ENCODE data around the gene MAGI1. TPM values are rescaled to one million over a fixed set of nuclear protein-coding genes. Genes with fewer than 3 reads are reported as not detected.

The MAGI1 gene
- total RNA-seq, 1 donor from 2014 or later = 34.1 TPM

DNA sequence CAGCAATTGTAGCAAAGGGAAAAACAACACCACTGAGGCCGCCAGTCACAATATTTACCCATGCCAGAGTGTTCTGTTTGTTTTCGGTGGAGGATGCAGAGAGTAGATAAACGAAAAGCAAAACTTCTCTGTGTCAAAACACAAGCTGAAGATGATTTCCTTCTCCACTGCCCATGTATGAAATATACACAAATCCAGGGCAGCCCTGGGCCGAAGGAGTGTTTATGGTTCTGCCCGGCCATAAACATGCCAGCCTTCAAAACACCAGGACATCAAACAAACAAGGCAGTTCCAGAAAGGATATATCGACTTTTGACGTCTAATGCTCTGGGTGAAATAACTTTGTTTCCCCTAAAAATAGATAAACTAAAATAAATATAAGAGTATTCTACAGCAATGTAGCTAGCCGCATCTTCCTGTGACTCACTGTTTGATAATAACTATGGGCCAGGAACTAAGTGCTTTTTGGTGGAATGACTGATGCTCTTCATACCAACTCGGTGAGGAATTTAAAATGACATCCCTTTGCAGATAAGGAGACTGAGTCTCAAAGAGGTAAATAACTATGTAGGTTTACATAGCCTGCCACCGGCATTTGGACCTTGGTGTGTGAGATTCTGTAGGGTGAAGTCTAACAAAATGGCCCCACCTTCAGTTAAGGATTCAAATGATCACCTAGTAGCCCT, 82.8 kb downstream of the MAGI1 start:
- intact Hi-C loops (cut with DNase I) = no loop called here
- ATAC-seq (ENCODE audit: poor library complexity) (no peak), DNase-seq (no peak)

DNA sequence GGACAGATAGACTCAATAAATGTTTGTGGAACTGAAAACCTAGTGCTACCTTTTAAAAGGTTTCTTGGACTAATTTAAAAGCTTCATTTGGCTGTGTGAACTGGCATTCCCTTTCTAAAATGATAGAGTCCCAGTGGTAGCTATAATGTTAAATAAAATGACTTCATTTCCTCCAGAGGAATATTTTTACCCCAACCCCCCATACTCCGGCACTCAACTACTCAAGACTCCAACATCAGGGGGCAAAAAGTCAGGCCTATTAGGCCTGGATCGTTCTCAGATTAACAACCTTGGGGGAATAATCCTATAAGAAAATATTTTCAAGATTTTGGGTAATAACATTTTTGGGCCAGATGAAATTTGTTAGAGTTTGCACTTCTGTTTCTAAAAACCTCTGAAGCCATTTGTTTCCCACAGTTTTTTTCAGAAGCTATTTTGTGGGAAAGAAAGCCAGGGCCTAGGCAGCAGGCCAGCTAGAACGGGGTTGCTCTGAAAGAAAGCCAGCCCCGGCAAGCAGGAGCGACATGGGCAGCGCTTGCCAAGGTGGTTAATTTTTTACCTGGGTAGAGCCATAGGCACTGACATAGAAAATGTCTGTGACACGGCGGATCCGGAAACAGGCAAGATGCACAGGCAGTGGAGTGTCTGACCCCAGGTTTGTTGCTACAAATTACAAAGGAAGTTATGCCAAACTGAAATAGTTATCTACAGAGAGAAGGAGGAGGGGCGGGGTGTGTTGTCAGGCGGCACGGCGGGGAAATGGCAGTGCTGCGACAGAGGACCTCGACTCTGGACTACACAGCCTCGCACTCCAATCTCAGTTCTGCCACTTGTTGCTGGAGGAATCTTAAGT, 84.6 kb downstream of the MAGI1 start:
- DNase-seq (peak; percentile 49), ATAC-seq (ENCODE audit: poor library complexity) (peak; percentile 75)
- intact Hi-C loops (cut with DNase I) = loop anchor here (5.0 kb wide), 1 partner anchor 83 kb away; the partner anchor contains the start of gene MAGI1

DNA sequence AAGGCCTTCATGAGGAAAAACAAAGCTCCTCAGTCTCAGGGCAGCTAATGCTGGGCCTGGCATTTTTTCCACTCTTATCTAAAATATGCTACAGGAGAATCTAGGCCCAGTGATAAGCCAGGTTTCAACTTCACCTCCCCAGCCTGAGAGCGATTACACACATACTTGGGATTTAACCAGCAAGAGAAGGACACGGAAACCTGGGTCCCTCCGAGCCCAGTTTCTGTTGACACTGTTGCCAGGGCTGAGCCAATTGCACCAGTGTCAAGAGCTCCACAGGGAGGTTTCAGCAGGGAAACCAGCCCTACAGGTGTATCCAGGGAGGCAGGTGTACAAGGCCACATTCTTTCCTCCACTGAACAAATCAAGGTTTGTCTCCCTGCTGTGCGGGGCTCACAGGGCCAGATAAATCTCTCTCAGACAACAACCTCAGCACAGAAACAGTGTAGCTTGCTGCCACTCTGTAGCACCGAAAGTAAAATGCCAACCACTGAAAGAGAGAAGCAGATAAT, 85.4 kb downstream of the MAGI1 start:
- DNase-seq (no peak), ATAC-seq (ENCODE audit: poor library complexity) (peak; percentile 64)
- intact Hi-C loops (cut with DNase I) = loop anchor here (5.0 kb wide), 1 partner anchor 84 kb away; the partner anchor contains the start of gene MAGI1

DNA sequence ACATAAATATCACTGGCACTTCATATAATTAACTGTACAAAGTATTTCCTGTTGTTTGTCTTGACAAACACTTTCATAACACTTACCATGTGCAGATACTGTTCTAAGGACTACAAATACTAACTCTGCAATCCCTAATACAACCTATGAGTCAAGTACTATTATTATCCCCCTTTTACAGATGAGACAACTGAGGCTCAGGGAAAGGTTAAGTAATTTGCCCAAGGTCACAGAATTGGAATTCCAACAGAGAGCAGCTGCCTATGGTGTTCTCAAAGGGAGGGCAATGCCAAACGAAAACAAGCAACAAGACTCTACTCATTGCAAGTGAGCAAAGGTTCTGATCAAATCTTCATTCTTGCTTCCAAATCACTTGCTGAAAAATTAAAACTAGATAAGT, 85.9 kb downstream of the MAGI1 start:
- intact Hi-C loops (cut with DNase I) = loop anchor here (5.0 kb wide), 1 partner anchor 84 kb away; the partner anchor contains the start of gene MAGI1
- no peak for DNase-seq
- ATAC-seq (ENCODE audit: poor library complexity) = no peak

DNA sequence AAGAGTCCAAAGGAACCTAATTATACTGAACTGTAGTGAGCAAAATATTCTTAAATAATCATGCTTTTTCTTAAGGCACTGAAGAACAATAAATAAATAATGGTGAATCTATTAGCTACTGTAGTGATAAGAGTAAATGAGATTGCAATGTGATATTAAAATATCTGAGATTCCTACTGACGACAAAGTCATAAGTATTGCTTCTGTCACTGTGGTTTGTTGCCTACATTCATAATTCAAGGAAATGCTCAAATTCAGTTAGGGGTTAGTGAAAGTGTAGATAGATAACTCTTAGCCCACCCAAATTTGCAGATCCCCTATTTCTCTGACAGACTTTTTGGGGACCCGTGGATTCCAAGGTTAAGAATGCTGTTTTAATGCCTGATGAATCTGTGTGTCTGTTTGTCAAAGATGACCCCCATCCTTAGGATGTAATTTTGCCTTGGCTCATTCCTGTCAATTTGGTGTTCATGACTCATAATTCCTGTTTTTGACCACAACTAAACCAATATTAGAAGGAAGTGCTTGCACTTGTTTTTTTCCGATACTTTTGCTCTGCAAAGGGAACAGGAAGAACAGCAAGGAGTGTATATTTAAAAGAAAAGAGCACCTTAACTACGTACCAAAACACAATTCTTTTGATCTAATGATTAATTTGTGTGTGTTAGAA, 86.7 kb downstream of the MAGI1 start:
- intact Hi-C loops (cut with DNase I) = loop anchor here (5.0 kb wide), 1 partner anchor 85 kb away; the partner anchor contains the start of gene MAGI1
- no peak for ATAC-seq (ENCODE audit: poor library complexity)
- no peak for DNase-seq

DNA sequence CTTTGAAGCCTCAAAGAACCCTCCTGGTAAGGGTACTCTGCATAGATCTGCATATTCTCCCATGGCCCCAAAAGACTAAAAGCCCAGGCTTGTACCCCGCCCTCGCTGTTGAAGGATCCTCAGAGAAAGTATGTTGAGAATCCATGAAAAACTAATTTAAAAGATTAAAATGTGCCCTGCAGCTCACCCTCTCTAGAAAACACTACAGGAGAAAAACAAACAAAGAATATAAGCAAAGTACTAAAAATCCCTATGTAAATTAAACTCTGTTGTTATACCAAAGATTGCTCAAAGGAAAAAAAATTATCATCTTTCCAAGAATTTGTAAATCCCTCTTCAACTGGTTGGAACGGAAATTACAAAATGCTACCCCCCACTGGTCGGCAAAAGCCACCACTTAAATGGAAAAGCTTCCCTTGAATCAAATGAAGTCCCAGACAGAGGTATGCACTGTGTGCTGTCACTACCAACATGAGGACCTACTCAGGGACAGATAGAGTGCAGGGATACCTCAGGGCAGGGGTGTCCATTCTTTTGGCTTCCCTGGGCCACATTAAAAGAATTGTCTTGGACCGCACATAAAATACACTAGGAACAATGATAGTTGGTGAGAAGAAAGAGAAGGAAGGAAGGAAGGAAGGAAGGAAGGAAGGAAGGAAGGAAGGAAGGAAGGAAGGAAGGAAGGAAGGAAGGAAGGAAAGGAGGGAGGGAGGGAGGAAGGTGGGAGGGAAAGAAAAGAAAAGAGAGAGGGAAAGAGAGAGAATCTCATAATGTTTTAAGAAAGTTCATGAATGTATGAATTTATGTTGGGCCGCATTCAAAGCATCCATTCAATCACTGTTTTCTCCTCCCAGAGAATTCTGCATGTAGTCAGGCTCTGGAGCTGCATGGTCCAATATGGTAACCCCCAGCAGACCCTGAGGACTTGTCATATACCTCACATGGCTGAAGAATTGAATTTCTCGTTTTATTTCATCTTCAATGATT, 88.1 kb downstream of the MAGI1 start:
- intact Hi-C loops (cut with DNase I) = loop anchor here (5.0 kb wide), 1 partner anchor 87 kb away; the partner anchor contains the start of gene MAGI1
- ATAC-seq (ENCODE audit: poor library complexity) = no peak
- DNase-seq = no peak

DNA sequence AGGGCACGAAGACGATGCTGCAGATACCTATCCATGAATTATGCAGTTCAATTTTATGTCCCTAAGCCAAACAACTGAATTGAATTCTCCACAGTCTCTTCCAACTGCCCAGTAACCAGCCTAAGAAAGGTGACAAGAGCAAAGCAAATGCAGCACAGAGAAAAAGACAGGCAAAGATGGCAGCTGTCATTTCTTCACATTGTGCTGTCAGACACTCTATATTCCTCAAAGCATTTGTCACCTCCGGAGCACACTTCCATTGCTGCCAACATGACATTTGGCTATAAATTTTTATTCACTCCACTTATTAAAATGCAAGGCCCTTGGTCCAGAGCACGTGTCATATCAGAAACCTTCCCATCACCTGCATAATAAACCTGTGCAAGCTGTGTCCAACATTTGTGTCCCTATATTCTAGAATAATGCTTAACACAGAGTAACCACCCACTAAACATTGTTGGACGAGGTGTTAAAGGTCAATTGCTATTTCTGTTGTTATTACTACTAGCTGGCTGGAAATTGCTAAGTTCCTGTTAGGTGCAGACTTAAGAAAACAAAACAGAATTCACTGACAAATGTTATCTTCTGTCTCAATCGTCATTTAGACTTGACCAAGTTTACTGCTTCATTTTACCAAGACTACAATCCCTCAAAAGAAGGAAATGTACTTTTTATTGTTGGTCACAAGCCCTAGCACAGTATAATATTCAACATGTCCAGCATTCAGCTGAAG, 89.7 kb downstream of the MAGI1 start:
- intact Hi-C loops (cut with DNase I) = no loop called here
- ATAC-seq (ENCODE audit: poor library complexity) = peak; percentile 13
- no peak for DNase-seq

DNA sequence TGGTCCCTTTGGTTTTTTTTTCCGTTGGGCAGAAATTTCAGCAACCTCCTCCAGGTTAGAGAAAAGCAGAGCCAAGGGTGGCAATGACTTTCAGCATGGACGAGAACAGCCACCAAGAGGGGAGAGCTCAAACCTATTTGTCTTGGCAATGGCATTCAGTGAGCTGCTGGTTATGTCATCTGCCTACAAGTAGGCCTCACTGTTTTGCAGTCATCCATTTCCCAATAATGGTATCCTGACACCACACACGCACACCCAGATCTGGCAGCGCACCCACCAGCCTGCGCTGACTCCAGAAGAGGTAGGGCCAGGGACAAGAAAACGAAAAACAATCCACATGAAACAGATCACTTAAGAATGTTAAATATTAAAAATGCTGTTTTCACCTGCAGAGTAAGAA, 92.3 kb downstream of the MAGI1 start:
- intact Hi-C loops (cut with DNase I) = no loop called here
- ATAC-seq (ENCODE audit: poor library complexity) (peak; percentile 50), DNase-seq (peak; percentile 76)

DNA sequence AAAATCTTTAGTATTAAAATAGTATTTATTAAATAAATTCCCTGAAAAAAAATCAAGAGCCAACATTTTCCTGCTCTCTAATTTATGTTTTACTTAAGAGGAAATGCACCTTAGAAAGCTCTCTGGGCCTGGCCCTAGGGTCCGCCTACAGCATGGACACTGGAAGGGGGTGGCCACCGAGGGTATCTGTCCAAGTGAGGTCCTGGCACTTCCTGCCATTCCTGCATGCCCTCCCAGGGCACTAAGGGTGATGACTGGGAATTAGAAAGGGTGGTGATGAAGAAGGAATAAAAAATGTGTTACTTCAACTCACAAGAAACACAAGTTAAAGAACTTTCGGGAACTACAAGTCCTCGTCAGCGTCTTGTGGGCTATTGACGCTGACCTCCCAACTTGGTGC, 92.8 kb downstream of the MAGI1 start:
- intact Hi-C loops (cut with DNase I) = no loop called here
- ATAC-seq (ENCODE audit: poor library complexity) = no peak
- no peak for DNase-seq

DNA sequence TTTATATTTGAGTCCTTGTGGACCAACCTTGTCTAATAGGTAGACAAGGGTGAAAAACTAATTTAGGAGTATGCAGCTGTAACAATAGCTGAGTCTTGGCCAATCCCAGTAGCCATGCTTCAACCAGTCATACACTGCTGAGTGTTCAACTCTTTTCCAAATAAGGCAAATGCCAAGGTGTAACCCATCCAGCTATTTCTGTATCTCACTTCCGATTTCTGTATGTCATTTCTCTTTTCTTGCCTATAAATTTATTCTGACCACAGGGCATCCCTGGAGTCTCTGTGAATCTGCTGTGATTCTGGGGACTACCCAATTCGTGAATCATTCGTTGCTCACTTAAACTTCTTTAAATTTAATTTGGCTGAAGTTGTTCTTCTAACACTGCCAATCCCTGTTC, 93.2 kb downstream of the MAGI1 start:
- ATAC-seq (ENCODE audit: poor library complexity) = no peak
- intact Hi-C loops (cut with DNase I) = no loop called here
- no peak for DNase-seq

DNA sequence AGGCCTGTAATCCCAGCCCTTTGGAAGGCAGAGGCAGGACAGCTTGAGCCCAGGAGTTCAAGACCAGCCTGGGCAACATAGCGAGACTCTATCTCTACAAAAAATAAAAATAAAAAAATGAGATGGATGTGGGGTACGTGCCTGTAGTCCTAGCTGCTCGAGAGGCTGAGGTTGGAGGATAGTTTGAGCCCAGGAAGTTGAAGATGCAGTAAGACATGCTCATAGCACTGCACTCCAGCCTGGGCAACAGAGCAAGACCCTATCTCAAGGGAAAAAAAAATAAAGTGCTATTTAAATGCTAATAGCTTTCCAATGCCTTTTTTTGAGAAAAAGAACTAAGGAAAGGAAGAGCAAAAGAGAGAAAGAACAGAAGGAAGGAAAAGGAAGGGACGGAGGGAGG, 94.5 kb downstream of the MAGI1 start:
- DNase-seq (no peak), ATAC-seq (ENCODE audit: poor library complexity) (no peak)
- intact Hi-C loops (cut with DNase I) = no loop called here

DNA sequence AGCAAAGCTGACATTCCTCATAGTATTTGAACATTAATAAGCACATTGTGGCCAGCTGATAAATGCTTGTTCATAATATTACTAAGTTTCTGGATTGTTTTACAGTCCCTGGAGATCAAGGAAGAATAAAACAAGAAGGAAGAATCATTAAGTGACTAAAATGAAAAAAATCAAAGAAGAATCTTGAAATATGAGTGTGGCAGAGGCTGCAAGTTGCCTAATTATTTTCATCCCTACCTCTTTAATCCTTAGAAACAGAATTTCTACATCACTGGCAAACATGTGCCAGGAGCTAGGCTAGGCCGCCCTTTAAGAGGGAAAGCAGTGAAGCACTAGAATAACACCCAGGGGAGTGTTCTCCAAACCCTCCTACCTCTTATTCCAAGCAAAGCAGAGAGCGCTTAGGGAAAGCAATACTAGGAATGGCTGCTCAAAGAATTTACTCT, 98.9 kb downstream of the MAGI1 start:
- intact Hi-C loops (cut with DNase I) = no loop called here
- ATAC-seq (ENCODE audit: poor library complexity) = no peak
- DNase-seq = no peak

DNA sequence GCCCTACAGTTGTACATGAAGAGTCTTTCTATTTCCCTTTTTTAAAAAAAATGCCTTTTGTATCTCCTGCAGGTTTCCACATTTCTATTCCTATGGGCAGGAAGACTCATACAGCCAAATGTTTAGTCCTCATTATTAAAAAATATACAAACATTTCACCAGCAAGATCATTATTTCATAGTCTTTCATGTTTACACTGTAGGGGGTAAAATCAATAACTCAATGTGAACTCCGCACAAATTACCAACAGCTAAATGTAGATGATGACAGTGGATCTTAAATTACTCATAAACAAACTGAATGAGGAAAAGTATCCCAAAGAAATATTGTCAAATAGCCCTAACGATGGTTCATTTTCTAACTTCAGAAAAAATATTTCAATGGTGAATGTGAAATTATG, 99.5 kb downstream of the MAGI1 start:
- ATAC-seq (ENCODE audit: poor library complexity) (no peak), DNase-seq (no peak)
- intact Hi-C loops (cut with DNase I) = no loop called here

DNA sequence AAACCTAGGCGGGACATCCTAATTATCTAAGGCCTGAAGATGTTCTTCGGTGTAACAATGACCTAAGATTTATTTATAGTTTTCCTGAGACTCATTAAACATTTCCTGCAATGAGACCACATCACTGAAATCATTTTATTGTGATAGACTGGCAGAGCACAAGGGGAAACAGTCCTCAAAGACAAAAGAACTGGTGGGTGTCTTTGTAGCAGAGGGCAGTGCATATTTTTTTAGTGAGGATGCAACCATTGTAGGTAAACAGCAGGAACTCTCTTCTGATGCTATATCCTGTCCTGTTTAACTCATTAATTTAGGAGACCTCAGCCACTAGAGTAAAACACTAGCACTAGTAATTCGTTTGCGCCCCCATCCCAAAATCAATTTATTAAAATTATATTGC, 100.0 kb downstream of the MAGI1 start:
- intact Hi-C loops (cut with DNase I) = no loop called here
- DNase-seq (no peak), ATAC-seq (ENCODE audit: poor library complexity) (peak; percentile 24)

DNA sequence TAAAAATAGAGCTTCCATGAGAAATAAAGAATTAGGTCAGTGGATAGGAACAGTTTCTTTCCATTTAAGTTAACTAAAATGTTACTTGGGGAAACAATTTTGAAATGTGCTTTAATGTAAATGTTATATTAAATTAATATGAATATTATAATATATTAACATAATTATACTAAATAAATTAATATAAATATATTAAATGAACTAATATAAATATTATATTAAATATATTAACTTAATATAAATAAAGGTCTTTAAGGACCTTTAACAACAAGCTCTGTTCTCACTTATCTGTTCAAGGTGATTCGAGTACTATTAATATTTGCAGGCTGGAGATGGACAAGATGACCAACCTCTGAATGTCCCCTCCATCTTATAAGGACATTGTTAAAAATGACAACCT, 100.6 kb downstream of the MAGI1 start:
- intact Hi-C loops (cut with DNase I) = no loop called here
- no peak for ATAC-seq (ENCODE audit: poor library complexity)
- DNase-seq = no peak

DNA sequence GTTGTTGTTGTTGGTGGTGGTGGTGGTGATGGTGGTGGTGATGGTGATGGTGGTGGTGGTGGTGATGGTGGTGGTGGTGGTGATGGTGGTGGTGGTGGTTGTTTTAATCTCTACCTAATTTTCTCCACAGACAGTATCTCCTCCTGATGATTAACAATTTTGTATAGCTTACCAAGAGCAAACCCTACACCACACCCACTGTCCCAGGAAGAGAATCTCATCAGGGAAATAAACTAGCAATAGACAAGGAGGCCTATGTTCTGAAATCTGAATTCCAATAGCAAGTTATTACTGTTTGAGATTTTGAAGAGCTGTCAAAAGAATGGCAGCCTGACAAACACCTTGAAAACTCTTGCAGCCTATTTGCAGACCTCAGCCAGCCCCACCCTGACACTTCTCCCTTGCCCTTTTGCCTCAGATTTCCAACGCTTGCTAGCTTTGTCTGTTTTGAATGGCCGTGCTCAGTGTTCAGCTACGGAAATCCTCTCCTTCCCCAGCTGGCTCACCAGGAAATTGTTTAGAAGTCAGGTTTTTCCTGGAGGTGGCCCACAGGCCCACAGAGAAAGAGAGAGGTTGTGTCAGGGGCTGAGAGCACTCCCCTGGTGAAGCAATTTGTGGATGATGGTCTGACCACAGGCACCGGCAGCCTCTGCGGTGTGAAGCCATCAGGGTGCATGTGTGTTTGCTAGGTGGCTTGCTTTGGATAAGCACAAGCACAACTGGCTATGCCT, 101.6 kb downstream of the MAGI1 start:
- intact Hi-C loops (cut with DNase I) = no loop called here
- DNase-seq = no peak

DNA sequence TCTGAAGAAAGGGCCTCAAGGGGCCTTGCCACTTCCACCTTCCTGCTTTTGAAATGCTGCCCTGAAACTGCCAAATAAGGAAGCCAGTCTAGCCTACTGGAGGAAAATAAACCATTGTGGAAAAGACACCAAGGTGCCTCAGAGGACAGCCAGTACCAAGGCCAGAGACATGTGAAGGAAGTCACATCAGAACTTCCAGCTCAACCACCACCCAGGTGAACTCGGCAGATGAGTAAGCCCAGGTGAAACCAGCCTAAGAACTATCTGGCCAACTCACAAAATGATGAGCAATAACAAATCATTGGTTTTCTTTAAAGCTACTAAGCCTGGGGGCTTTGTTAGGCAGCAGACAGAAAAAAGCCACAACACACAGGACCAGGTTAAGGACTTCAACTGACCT, 103.0 kb downstream of the MAGI1 start:
- intact Hi-C loops (cut with DNase I) = no loop called here
- no peak for DNase-seq
- ATAC-seq (ENCODE audit: poor library complexity) = no peak

More for the DNA sequence above, 101.6 kb downstream of the MAGI1 start:
- ATAC-seq (ENCODE audit: poor library complexity) = peak; percentile 35

Data from Right ventricle myocardium superior (tissue), 1 donor.